GM21381 (cell line): ENCODE data around the gene LIMS1.
"Not testable (repeated sequence)": the region's sequence is repeated elsewhere in the genome, so short reads cannot be mapped to it uniquely, and the experiment has no call there.

Experiments
- ATAC-seq: cut with Tn5 transposase; IDR thresholded peaks from one replicate; pipeline ENCODE4 v1.9.1; 2021; ENCODE audit warnings: mild to moderate bottlenecking, moderate library complexity; ENCODE audit not compliant: unreplicated experiment

LIMS1 gene

DNA sequence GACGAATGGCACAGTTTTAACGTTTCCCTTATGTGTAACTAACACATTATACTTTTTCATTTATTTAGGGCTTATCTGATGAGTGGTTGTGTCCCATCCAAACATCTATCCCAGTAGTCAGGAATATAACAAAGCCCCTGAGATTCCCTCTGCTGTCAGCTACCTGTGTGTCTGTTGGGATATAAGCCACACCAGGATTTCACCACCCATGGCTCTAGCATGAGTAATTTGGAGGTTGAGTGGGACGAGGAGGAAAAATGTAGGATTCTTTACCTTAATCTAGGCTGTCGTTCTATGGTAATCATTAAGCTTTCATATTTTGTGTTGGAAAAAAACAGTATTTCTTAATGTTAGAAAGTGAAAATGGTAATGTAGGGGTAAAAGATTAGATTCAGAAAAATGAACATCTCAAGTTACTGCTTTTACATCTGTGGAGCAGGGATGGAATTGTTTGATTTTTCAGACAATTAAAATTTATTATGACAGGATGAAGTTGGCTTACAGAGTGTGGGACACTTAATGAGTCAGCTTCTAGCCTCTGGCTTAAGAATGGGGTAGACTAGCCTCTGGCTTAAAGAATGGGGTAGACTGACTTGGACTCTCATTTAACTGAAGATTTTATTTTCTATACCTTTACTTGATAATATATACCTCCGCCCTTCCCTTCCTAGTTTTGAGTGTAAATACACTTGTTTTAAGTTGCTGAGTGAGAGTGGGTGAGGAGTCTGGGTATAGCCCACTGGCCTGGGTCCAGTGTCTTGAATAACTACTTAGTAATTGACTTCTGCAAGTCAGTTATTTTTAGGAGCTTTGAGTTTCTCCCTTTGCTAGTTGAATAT is 96.5 kb downstream of the LIMS1 start:
- ATAC-seq = no peak

DNA sequence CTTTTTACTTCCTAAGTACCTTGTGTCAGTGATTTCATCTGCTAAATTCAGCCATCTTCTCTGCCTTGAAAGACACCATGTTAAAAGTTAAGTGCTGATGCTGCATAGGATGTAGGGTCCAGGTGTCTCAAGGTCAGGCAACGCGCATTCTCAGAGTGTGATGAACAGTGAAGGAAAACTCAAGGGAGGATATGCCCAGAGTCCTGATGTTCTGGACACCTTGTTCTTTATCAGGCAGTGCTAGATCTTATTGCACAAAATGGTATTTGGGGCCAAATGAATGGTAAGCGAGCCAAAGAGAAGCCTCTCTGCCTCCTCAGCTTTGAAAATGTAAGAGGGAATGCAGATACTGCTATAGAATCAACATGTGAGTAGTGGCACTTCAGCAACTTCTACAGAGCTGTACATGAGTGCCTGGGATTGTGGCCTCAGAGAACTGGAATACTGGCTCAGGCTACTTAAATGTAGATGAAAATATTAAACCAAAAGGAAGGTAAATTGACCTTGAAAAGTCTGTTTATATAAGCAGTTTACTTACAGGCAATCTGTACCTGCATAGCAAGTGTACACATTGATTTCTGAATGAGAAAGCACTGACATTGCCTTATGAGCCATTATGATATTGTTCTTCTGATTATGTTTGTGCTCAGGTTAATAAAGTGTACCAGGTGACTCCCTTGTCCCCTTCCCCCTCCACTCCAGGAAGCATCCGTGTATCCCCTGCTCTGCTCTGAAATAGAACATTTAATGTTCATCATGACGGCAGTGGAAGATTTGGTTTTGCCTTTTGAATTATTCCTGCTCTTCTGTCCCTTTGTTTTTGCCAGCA is 98.3 kb downstream of the LIMS1 start:
- no peak for ATAC-seq

DNA sequence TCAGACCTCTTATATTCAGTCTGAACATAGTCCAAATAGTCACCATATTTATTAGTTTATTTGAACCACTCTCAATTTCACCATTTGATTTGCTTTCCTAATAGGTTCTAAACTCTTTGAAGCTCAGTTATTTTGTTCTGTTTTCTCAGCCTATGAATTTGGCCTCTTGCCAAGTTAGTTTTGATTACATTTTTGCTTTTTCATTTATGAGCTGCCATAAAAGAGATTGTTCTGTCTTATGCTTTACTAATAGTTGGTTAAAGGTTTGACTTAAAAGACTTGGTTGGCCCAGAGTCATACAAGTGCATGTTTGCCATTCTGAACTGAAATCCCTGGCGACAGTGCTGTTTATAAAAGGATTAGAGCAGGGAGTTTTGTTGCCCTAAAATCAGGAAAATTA is 99.1 kb downstream of the LIMS1 start:
- ATAC-seq = no peak

- ATAC-seq = no peak
These were observed 99.7 kb downstream of the LIMS1 start for GRCh38 chr2:108634011-108634410.

GRCh38 chr2:108634576-108635160 is 100.4 kb downstream of the LIMS1 start:
- no peak for ATAC-seq

DNA sequence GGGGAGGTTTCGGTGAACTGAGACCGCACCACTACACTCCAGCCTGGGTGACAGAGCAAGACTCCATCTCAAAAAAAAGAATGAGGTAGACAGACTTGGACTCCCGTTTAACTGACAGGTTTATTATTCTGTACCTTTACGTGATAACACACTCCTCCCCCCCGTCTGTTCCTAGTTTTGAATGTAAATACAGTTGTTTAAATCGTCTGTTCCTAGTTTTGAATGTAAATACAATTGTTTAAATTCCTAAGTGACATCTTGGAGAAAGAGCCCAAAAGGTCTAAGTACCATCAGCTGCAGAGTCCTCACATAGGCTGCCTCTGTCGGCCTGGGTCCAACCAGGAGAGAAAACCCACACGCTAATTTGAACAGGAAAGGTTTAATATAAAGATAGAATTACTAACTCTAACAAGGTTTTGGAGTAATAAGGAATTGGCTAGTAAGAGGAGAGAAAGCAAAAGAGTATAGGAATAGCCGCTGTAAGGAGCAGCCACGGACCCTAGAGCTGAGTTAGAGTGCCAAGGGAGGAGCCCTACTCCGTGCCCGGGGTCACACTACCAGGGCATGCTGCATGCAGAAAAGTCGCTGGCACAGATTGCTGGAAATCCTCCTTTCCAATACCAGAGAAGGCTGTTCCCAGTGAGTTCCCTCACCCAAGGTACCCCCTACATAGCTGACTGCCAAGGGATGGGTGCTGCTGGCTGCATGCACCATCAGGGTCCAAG is 101.5 kb downstream of the LIMS1 start:
- no peak for ATAC-seq

GRCh38 chr2:108637304-108637669 is 103.0 kb downstream of the LIMS1 start:
- no peak for ATAC-seq

- ATAC-seq = no peak
These were observed 106.5 kb downstream of the LIMS1 start for GRCh38 chr2:108640731-108641130.

- ATAC-seq = no peak
These were observed 107.5 kb downstream of the LIMS1 start for GRCh38 chr2:108641756-108642155.

DNA sequence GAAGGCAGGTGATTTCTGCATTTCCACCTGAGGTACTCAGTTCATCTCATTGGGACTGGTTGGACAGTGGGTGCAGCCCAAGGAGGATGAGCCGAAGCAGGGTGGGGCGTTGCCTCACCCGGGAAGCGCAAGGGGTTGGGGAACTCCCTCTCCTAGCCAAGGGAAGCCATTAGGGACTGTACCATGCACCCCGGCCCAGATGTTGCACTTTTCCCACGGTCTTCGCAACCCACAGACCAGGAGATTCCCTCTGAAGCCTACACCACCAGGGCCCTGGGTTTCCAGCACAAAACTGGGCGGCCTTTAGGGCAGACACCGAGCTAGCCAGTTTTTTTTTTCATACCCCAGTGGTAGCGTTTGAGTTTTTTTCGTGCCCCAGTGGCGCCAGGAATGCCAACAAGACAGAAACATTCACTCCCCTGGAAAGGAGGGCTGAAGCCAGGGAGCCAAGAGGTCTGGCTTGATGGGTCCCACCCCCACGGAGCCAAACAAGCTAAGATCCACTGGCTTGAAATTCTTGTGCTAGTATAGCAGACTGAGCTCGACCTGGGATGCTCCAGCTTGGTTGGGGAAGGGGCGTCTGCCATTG is 109.1 kb downstream of the LIMS1 start:
- ATAC-seq = no peak

GRCh38 chr2:108643862-108644261 is 109.6 kb downstream of the LIMS1 start:
- not testable (repeated sequence) for ATAC-seq

DNA sequence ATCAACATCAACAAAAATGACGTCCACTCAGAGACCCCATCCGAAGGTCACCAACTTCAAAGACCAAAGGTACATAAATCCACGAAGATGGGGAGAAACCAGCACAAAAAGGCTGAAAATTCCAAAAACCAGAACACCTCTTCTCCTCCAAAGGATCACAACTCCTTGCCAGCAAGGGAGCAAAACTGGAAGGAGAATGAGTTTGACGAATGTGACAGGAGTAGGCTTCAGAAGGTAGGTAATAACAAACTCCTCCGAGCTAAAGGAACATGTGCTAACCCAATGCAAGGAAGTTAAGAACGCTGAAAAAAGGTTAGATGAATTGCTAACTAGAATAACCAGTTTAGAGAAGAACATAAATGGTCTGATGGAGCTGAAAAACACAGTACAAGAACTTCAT is 110.2 kb downstream of the LIMS1 start:
- not testable (repeated sequence) for ATAC-seq

DNA sequence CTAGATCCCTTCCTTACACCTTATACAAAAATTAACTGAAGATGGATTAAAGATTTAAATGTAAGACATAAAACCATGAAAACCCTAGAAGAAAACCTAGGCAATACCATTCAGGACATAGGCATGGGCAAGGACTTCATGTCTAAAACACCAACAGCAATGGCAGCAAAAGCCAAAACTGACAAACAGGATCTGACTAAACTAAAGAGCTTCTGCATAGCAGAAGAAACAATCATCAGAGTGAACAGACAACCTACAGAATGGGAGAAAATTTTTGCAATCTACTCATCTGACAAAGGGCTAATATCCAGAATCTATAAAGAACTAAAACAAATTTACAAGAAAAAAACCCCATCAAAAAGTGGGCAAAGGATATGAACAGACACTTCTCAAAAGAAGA is 114.5 kb downstream of the LIMS1 start:
- not testable (repeated sequence) for ATAC-seq

GRCh38 chr2:108650465-108650864 is 116.2 kb downstream of the LIMS1 start:
- ATAC-seq = not testable (repeated sequence)

DNA sequence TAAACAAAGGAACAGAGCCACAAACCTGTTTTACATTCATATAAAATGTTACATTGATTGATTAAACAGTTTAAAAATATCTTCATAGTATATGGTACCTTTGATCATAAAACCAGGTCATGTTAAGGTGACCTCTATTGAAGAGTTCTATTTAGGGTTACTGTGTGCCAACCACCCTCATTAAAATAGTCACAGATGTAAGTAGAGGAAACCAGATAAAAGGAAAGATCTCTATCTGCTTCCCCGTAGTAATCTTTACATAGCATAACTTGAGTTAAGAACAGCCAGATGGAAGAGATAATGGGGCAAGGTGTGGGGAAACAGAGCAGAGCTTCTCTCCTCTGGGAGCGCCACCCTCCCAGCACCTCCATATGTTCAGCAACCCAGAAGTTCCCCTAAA is 117.2 kb downstream of the LIMS1 start:
- not testable (repeated sequence) for ATAC-seq

- peak; percentile 95 for ATAC-seq
These were observed 118.1 kb downstream of the LIMS1 start for GRCh38 chr2:108652187-108652931.

GRCh38 chr2:108653425-108653824 is 119.2 kb downstream of the LIMS1 start:
- ATAC-seq = not testable (repeated sequence)

GRCh38 chr2:108653849-108654248 is 119.6 kb downstream of the LIMS1 start:
- ATAC-seq = not testable (repeated sequence)

DNA sequence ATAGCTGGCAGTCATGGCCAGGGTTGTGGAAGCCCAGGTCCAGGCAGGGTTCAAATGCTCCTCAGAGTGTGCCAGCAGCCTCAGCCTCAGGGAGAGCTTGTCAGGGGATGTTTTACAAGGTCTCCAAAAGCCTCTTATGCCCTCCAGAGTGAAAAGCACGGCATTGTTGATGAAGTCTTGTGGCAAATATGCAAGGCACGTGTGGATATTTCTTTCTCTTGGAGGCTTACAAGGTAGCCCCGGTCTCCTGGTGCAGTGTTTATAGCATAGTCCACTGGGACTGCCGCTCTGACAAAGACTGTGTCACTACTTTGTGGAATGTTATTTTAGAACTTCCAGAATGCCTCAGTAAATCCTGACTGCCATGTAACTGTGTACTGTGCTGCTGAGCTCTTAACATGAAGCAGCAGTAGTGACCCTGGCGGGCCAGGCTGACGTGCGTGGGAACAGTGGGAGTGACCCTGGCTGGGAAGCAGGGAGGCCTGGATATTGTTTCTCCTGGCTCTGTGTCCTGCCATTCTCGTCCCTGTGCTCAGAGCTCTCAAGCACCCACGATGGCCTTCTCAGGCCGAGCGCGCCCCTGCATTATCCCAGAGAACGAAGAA is 120.4 kb downstream of the LIMS1 start:
- ATAC-seq = not testable (repeated sequence)
